Psoas muscle (tissue), 8 donors: ENCODE results near the gene CYS1. TPM values are rescaled to one million over a fixed set of nuclear protein-coding genes. Genes with fewer than 3 reads are reported as not detected.

ENCODE experiments used
- ATAC-seq, 4 donors: fragments of 200-7000 bp; cut with Tn5 transposase; one replicate each; pipeline ENCODE4 v1.9.1; 2020; ENCODE audit warnings: moderate library complexity in 3 of 4, mild to moderate bottlenecking in 2 of 4
- DNase-seq, 2 donors: peaks; one replicate each; pipeline ENCODE4 v3.0.0-alpha.2; 2020
- H3K27ac ChIP-seq: fragments of 200-600 bp; one replicate; pipeline ENCODE4 v1.8.0; 2022
- H3K27me3 ChIP-seq, 3 donors: fragments of 200-600 bp in 1 of 3; one replicate each; pipeline versions ENCODE4 v1.6.1 to v1.8.0; 2013 to 2022; ENCODE audit warnings: low read length in 2 of 3, mild to moderate bottlenecking in 2 of 3, moderate library complexity in 1 of 3; ENCODE audit not compliant: insufficient read depth in 3 of 3
- H3K36me3 ChIP-seq, 2 donors: fragments of 200-600 bp in 1 of 2; one replicate each; pipeline versions ENCODE4 v1.6.1 to v1.8.0; 2013 to 2022; ENCODE audit warnings: low read depth in 1 of 2, mild to moderate bottlenecking in 1 of 2, moderate library complexity in 1 of 2; ENCODE audit not compliant: insufficient read depth in 1 of 2
- H3K4me1 ChIP-seq: fragments of 200-600 bp; one replicate; pipeline ENCODE4 v1.8.0; 2022
- H3K4me3 ChIP-seq: fragments of 200-600 bp; one replicate; pipeline ENCODE4 v1.8.0; 2022; ENCODE audit warnings: mild to moderate bottlenecking
- H3K9me3 ChIP-seq: fragments of 200-600 bp; one replicate; pipeline ENCODE4 v1.8.0; 2022
- CTCF ChIP-seq: fragments of 200-600 bp; IDR thresholded peaks from one replicate; pipeline ENCODE4 v1.8.0; 2022; ENCODE audit warnings: antibody characterized with exemption
- WGBS, 3 donors: extraction: QIAGEN DNeasy Blood & Tissue Kit; methylation state at CpG; one replicate each; pipeline versions ENCODE4 v1.1.6 to v1.1.7; 2013; 5-methylcytosine and 5-hydroxymethylcytosine counted together
- intact Hi-C, 2 donors: fragments of 100-400 bp; cut with DNase I; formaldehyde crosslinking; loops; one replicate each; pipeline versions ENCODE4 v1.11.0 to v1.14.2; 2022
- polyA plus RNA-seq, 3 donors: library from polyadenylated mRNA; stranded (reverse); fragments of 200-250 nt; gene quantifications; one replicate each; pipeline ENCODE4 v1.2.3, GENCODE V29; 2013
- total RNA-seq, 4 donors: library from RNA; stranded (reverse); fragmentation: NEBNext Ultra II Directional in 2 of 4; extraction: Animal tissue kit (Norgen Biotek cat#: 25700) in 2 of 4; gene quantifications; one replicate each; pipeline versions ENCODE4 v1.2.1 to v1.2.4, GENCODE V29; 2021 to 2023
- donor health status: healthy with polysubstance abuse.
- donor health status: DM: no; HTN: no; CAD: no; lungs with moderate emphysema.
- donor health status: Bipolar disorder and iron deficiency.
- donor health status: healthy.
- donor health status: DM: yes; HTN: yes; CAD: no.
- donor health status: DM: no; HTN: no; CAD: no.
- donor health status: DM: no; HTN: no; CAD: no.
- donor health status: DM: yes; HTN: yes; CAD: no.

The CYS1 gene
- total and polyA plus RNA-seq, 7 donors: 0.06 to 0.58 (median 0.13) TPM

GRCh38 chr2:10073706-10074105 is 6.5 kb downstream of the CYS1 start:
- peaks cover 1% of the 10 kb centered on the region for H3K4me1 ChIP-seq
- no peak overlapping the region for H3K4me3 ChIP-seq
- no peak overlapping the region for H3K27ac ChIP-seq
- WGBS, 3 donors: 59 to 63% (median 61%) methylated on average over 8 of the region's 8 CpGs
- TF ChIP-seq CTCF: no peak
- intact Hi-C loops: loop anchor here (2.0 to 5.0 kb wide), 2 partner anchors 361 to 364 kb away; no protein-coding TSS in a partner anchor
- no peaks in the 10 kb centered on the region for H3K36me3 ChIP-seq
- ATAC-seq: no peak
- no peak for DNase-seq
- H3K27me3 ChIP-seq: peaks cover 0 to 33% (median 11%) of the 10 kb centered on the region in 3 donors
- H3K9me3 ChIP-seq: no peaks in the 10 kb centered on the region

- 33 to 37% (median 35%) methylated on average over 19 to 20 of the region's 20 CpGs for WGBS, 3 donors
- intact Hi-C loops: loop anchor here (2.0 to 5.0 kb wide), 2 partner anchors 362 to 364 kb away; no protein-coding TSS in a partner anchor
Observed at GRCh38 chr2:10072656-10073480, 7.3 kb downstream of the CYS1 start.

GRCh38 chr2:10071595-10071994 is 8.6 kb downstream of the CYS1 start:
- Histone ChIP-seq H3K4me3 (no peak overlapping the region), H3K36me3 (no peaks in the 10 kb centered on the region), H3K4me1 (no peaks in the 10 kb centered on the region), H3K27ac (no peak overlapping the region), H3K27me3 (peaks cover 0 to 13% (median 2%) of the 10 kb centered on the region in 3 donors), H3K9me3 (no peaks in the 10 kb centered on the region)
- DNase-seq: no peak
- WGBS, 3 donors: 96 to 98% (median 97%) methylated on average over 7 of the region's 7 CpGs
- intact Hi-C loops: loop anchor here in 1 of 2 donors (5.0 kb wide), 1 partner anchor 366 kb away; no protein-coding TSS in a partner anchor
- no peak for TF ChIP-seq CTCF
- no peak for ATAC-seq

More at GRCh38 chr2:10072656-10073480, 7.3 kb downstream of the CYS1 start:
- H3K4me3 ChIP-seq: no peak overlapping the region
- peaks cover 0 to 25% (median 6%) of the 10 kb centered on the region in 3 donors for H3K27me3 ChIP-seq
- ATAC-seq: peak; percentile 92 to 97 (median 96)
- TF ChIP-seq CTCF: peak; percentile 87
- DNase-seq: peak; percentile 75 to 86
- H3K27ac ChIP-seq: no peak overlapping the region
- H3K4me1 ChIP-seq: no peaks in the 10 kb centered on the region
- H3K36me3 ChIP-seq: no peaks in the 10 kb centered on the region
- H3K9me3 ChIP-seq: no peaks in the 10 kb centered on the region

DNA sequence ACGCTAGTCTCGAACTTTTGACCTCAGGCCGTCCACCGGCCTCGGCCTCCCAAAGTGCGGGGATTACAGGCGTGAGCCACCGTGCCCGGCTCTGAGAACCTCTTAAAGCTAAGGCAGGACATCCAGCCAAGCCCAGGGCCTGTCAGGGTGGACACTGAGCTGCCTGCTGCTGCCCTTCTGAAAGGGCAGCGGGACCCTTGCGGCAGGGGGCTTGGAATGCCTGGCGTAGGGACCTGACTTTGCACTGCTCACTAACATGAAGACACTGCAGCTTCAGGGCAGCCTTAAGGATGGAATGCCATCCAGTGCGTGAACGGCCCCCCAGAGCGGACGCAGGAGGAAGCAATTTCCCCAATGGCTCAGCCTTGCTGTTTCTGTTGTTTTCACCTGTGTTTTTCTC is 9.0 kb downstream of the CYS1 start:
- Histone ChIP-seq H3K27ac (no peak overlapping the region), H3K27me3 (peaks cover 0 to 9% (median 2%) of the 10 kb centered on the region in 3 donors), H3K4me3 (no peak overlapping the region), H3K36me3 (no peaks in the 10 kb centered on the region), H3K9me3 (no peaks in the 10 kb centered on the region), H3K4me1 (no peaks in the 10 kb centered on the region)
- intact Hi-C loops: loop anchor here in 1 of 2 donors (5.0 kb wide), 1 partner anchor 366 kb away; no protein-coding TSS in a partner anchor
- TF ChIP-seq CTCF: no peak
- 95 to 96% (median 95%) methylated on average over 16 of the region's 16 CpGs for WGBS, 3 donors
- ATAC-seq: no peak
- DNase-seq: no peak
